GM10248 (cell line): ENCODE measurements around the gene ACTL10.

Experiments used
- CTCF ChIA-PET: fragments of 300-600 bp; sonication (Branson Sonifier 250); formaldehyde crosslinking; extraction: SDS; loops from one replicate; lab custom pipeline; 2021; ENCODE audit warnings: antibody characterized with exemption; lab: Yijun Ruan, JAX
- POLR2A ChIA-PET: fragments of 350-650 bp; sonication (Branson Sonifier 250); formaldehyde crosslinking; extraction: SDS; loops from one replicate; lab custom pipeline; 2020; ENCODE audit warnings: antibody characterized with exemption; lab: Yijun Ruan, JAX
- DNase-seq: peaks from one replicate; pipeline ENCODE4 v3.0.0; 2012; ENCODE audit errors: extremely low spot score
- CTCF ChIP-seq: IDR thresholded peaks from 2 replicates; pipeline ENCODE4 v1.5.1; 2012; ENCODE audit warnings: mild to moderate bottlenecking, low read depth; ENCODE audit errors: extremely low read depth, missing control alignments, control extremely low read depth

Gene ACTL10

DNA sequence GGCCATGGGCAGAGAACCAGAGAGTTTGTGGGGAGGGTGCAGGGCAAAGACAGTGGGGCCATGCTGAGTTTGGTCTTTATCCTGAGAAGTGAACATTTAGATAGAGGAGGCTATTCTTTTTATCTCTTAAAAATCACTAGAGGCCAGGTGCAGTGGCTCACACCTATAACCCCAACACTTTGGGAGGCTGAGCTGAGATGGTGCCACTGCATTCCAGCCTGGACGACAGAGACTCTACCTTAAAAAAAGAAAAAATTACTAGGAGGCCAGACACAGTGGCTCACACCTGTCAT lies 44.6 kb downstream of the ACTL10 start:
- ChIA-PET POLR2A (no interaction called here), CTCF (no interaction called here)
- TF ChIP-seq CTCF: no peak
- no peak for DNase-seq

GRCh38 chr20:33713865-33714367 lies 47.2 kb downstream of the ACTL10 start:
- POLR2A ChIA-PET: no interaction called here
- CTCF ChIA-PET: interaction anchor here (1.3 kb wide), 1 partner anchor 10 kb away, joined by 3 read pairs; no protein-coding TSS in a partner anchor
- no peak for TF ChIP-seq CTCF
- DNase-seq: no peak

GRCh38 chr20:33716498-33716897 lies 49.8 kb downstream of the ACTL10 start:
- DNase-seq: no peak
- ChIA-PET POLR2A (no interaction called here), CTCF (interaction anchor here (1.0 kb wide), 1 partner anchor 36 kb away, joined by 3 read pairs; no protein-coding TSS in a partner anchor)
- TF ChIP-seq CTCF: no peak
